Ovary (tissue), 3 donors: ENCODE results near the gene NUAK1.

Experiments
- CTCF ChIP-seq, 3 donors: fragments of 450-650 bp in 2 of 3; fragments of 200-600 bp in 1 of 3; IDR thresholded peaks; one replicate each; pipeline versions ENCODE4 v1.5.1 to v1.8.0; 2016 to 2022; ENCODE audit warnings: antibody characterized with exemption in 3 of 3, mild to moderate bottlenecking in 1 of 3
- EP300 ChIP-seq: sonication (generic); formaldehyde crosslinking; IDR thresholded peaks from one replicate; pipeline ENCODE4 v1.6.1; 2017; ENCODE audit warnings: antibody characterized with exemption
- POLR2A ChIP-seq: fragments of 450-650 bp; IDR thresholded peaks from one replicate; pipeline ENCODE4 v1.6.1; 2017; ENCODE audit warnings: antibody characterized with exemption, mild to moderate bottlenecking, moderate library complexity
- donor health status: DM: no; HTN: no; CAD: no.

GRCh38 chr12:106022568-106023012 lies 116.2 kb downstream of the NUAK1 start:
- no peak for TF ChIP-seq CTCF (IDR thresholded peaks at IDR 0.05)
- no peak for TF ChIP-seq POLR2A
- no peak for TF ChIP-seq EP300
